GM23248 (cell line): ENCODE measurements around the gene AKIRIN2. TPM values are rescaled to one million over a fixed set of nuclear protein-coding genes. Genes with fewer than 3 reads are reported as not detected.

Source experiments
- DNase-seq: peaks from one replicate; pipeline ENCODE4 v3.0.0-alpha.2; 2015
- H2AFZ ChIP-seq: fragments of 200-600 bp; sonication (generic); 2 replicates; pipeline ENCODE4 v1.6.1; 2016; ENCODE audit warnings: antibody characterized with exemption
- H3F3A ChIP-seq: fragments of 200-600 bp; sonication (generic); 2 replicates; pipeline ENCODE4 v1.6.1; 2016; ENCODE audit warnings: mild to moderate bottlenecking, antibody characterized with exemption, mixed run types; ENCODE audit not compliant: insufficient read depth
- H3K27ac ChIP-seq: fragments of 200-600 bp; sonication (generic); 2 replicates; pipeline ENCODE4 v1.5.1; 2016; ENCODE audit warnings: mild to moderate bottlenecking
- H3K27me3 ChIP-seq: fragments of 200-600 bp; sonication (generic); replicated peaks from 2 replicates; pipeline ENCODE4 v1.6.1; 2016; ENCODE audit warnings: mild to moderate bottlenecking; ENCODE audit not compliant: insufficient read depth
- H3K36me3 ChIP-seq: fragments of 200-600 bp; sonication (generic); 2 replicates; pipeline ENCODE4 v1.6.1; 2016; ENCODE audit warnings: low read depth, mild to moderate bottlenecking
- H3K4me1 ChIP-seq: fragments of 200-600 bp; sonication (generic); 2 replicates; pipeline ENCODE4 v1.6.1; 2016; ENCODE audit warnings: mild to moderate bottlenecking; ENCODE audit not compliant: insufficient read depth
- H3K4me2 ChIP-seq: fragments of 200-600 bp; sonication (generic); one replicate; pipeline ENCODE4 v1.6.1; 2016; ENCODE audit warnings: mild to moderate bottlenecking; ENCODE audit not compliant: unreplicated experiment
- H3K4me3 ChIP-seq: fragments of 200-600 bp; sonication (generic); 2 replicates; pipeline ENCODE4 v1.5.1; 2016; ENCODE audit warnings: mild to moderate bottlenecking
- H3K79me2 ChIP-seq: fragments of 200-600 bp; sonication (generic); 2 replicates; pipeline ENCODE4 v1.6.1; 2016; ENCODE audit warnings: mild to moderate bottlenecking; ENCODE audit not compliant: insufficient read depth
- H3K9ac ChIP-seq: fragments of 200-600 bp; sonication (generic); 2 replicates; pipeline ENCODE4 v1.6.1; 2016; ENCODE audit warnings: mild to moderate bottlenecking
- H3K9me2 ChIP-seq: fragments of 200-600 bp; sonication (generic); 2 replicates; pipeline ENCODE4 v1.6.1; 2016; ENCODE audit warnings: mixed run types, mild to moderate bottlenecking, moderate library complexity; ENCODE audit not compliant: insufficient read depth
- H3K9me3 ChIP-seq: fragments of 200-600 bp; sonication (generic); one replicate; pipeline ENCODE4 v1.6.1; 2017; ENCODE audit warnings: low read depth
- H4K20me1 ChIP-seq: fragments of 200-600 bp; sonication (generic); 2 replicates; pipeline ENCODE4 v1.6.0; 2016; ENCODE audit not compliant: insufficient read depth
- EZH2 ChIP-seq: fragments of 200-600 bp; sonication (generic); IDR thresholded peaks from 2 replicates; pipeline ENCODE4 v1.6.1; 2018; ENCODE audit warnings: antibody characterized with exemption, mild to moderate bottlenecking; ENCODE audit not compliant: insufficient read depth, poor library complexity, severe bottlenecking
- EZH2phosphoT487 ChIP-seq: fragments of 200-600 bp; sonication (generic); IDR thresholded peaks from 2 replicates; pipeline ENCODE4 v1.6.1; 2018; ENCODE audit warnings: antibody characterized with exemption, moderate library complexity, mild to moderate bottlenecking, low read depth; ENCODE audit not compliant: insufficient read depth
- WGBS, 2 experiments: methylation state at CpG; one replicate each; pipeline ENCODE4 v1.1.6; 2015 to 2017; ENCODE audit warnings: low lambda C conversion rate in 2 of 2, low coverage in 1 of 2; ENCODE audit errors: missing lambda C conversion rate in 2 of 2; 5-methylcytosine and 5-hydroxymethylcytosine counted together
- in situ Hi-C: fragments of 300-500 bp; cut with MboI; formaldehyde crosslinking; loops from 2 replicates; pipeline ENCODE4 v1.15.0; 2020
- polyA plus RNA-seq: library from polyadenylated mRNA; unstranded; fragments of >200 nt; fragmentation: Nextera tagmentation; extraction: Ambion mirVana; gene quantifications from 2 replicates; pipeline ENCODE4 v1.2.1, GENCODE V29; 2016
- total RNA-seq: library from RNA; depleted of rRNA; stranded (reverse); fragments of >200 nt; shearing (Covaris generic); gene quantifications from 2 replicates; pipeline ENCODE4 v1.2.3, GENCODE V29; 2014

The AKIRIN2 gene
- total and polyA plus RNA-seq, 2 experiments from 2014 or later = 21.4 to 60.6 TPM

DNA sequence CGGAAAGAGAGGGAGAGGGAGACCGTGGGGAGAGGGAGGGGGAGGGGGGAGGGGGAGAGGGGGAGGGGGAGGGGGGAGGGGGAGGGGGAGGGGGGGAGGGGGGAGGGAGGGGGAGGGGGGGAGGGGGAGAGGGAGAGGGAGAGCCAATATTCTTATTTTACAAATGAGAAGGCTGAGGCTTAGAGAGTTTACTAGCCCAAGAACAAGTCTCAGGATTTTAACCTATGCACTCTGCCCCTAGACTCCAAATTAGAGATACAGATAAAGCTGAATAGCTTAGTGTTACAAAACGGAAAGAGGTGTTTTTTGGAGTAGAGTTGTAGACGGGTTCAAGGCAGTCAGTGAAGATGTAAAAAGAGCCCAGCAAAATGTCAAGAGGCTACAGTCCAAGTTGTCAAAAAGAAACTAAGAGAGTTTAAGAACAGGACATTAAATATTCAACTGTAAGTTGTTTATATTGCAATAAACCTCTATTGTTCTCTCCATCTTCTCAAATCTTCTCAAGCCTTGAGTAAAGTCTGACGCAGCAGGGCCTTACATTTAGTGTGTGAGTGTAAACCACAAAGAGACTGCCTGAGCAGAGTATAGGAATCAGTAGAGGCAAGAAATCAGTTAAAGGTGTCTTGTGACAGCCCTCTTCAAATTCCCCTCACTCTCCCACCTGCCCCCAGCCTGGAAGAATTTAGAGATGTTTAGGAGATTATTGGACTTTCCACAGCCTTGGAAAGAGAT lies 34.9 kb upstream of the AKIRIN2 start:
- Histone ChIP-seq H3F3A (peaks cover 12% of the 10 kb centered on the region), H2AFZ (no peak overlapping the region), H3K36me3 (no peaks in the 10 kb centered on the region), H3K27me3 (no peaks in the 10 kb centered on the region), H3K79me2 (no peaks in the 10 kb centered on the region), H3K9me3 (no peaks in the 10 kb centered on the region), H3K27ac (no peak overlapping the region), H3K9ac (no peak overlapping the region), H3K4me2 (no peak overlapping the region), H3K4me3 (no peak overlapping the region), H3K9me2 (no peaks in the 10 kb centered on the region; the same call in 1 of the 2 replicates), H4K20me1 (no peaks in the 10 kb centered on the region), H3K4me1 (peaks cover 8% of the 10 kb centered on the region)
- no peak for DNase-seq
- TF ChIP-seq EZH2 = no peak
- no peak for TF ChIP-seq EZH2phosphoT487
- 84 to 95% methylated on average over 3 to 5 of the region's 5 CpGs for WGBS, 2 experiments
- in situ Hi-C loops = no loop called here

DNA sequence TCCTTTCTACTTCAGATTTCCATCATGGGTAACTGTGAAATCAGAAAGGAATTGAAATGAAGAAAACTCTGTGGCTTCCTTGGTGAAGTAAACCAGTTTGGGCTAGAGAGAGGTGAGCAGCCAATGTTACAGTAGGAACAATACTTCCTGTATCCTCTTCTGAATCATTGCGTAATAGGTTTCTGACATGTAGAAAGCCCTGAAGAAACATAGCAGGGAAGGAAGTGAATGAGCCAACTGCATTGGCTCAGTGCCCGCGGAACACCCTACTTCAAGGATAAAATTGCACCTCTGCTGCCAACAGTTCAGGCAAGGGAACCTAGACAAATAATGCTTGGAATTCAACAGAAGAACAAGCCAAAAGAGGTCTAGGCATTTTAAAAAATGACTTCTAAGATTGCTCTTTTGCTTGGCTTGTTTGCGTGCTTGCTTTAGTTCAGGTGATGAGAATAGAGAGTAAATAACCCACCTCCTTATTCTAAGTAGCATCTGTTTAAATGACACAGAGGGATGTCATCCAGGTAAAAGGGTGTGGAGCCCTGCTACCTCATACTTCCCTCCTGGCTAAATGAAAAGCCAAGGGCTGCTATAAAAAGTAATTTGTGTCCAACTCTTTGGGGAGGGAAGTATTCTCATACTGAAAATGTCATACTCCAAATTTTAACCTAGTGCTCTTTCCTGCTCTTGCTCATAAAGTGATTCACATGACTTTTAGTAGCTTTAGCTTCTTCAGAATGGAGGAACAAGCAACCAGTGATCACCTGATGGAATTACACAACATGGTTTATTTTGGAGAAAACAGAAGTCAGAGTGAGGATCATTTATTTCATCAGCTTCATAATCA lies 30.0 kb upstream of the AKIRIN2 start:
- Histone ChIP-seq H2AFZ (0 out of 2 replicates have a peak overlapping the region, but pooled peaks have one; percentile 19), H3K4me1 (peaks cover 29% of the 10 kb centered on the region), H3K4me2 (peak overlapping the region; percentile 66), H3K4me3 (no peak overlapping the region), H3K9me3 (no peaks in the 10 kb centered on the region), H4K20me1 (no peaks in the 10 kb centered on the region), H3K79me2 (no peaks in the 10 kb centered on the region), H3K9ac (peak overlapping the region; percentile 45), H3K9me2 (no peaks in the 10 kb centered on the region), H3F3A (peaks cover 28% of the 10 kb centered on the region), H3K27ac (peak overlapping the region; percentile 79), H3K27me3 (no peaks in the 10 kb centered on the region), H3K36me3 (no peaks in the 10 kb centered on the region)
- in situ Hi-C loops = no loop called here
- DNase-seq = peak; percentile 96
- WGBS, 2 experiments = 22% methylated on average over 4 of the region's 4 CpGs
- TF ChIP-seq EZH2 (no peak), EZH2phosphoT487 (no peak)

DNA sequence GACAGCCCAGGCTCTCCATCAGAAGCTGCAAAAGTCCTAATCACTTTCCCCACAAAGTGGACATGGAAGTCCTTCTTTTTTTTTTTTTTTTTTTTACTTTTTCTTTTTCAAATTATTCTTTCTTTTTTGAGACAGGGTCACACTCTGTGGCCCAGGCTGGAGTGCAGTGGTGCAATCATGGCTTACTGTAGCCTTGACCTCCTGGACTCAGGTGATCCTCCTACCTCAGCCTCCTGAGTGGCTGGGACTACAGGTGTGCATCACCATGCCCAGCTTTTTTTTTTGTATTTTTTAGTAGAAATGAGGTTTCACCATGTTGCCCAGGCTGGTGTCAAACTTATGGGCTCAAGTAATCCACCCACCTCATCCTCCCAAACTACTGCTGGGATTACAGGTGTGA lies 29.0 kb upstream of the AKIRIN2 start:
- in situ Hi-C loops = no loop called here
- H3K4me1 ChIP-seq = peaks cover 29% of the 10 kb centered on the region
- no peaks in the 10 kb centered on the region for H3K79me2 ChIP-seq
- no peaks in the 10 kb centered on the region for H3K9me3 ChIP-seq
- TF ChIP-seq EZH2phosphoT487 (no peak), EZH2 (no peak)
- no peak overlapping the region for H2AFZ ChIP-seq
- no peak overlapping the region for H3K4me2 ChIP-seq
- H3K27me3 ChIP-seq = no peaks in the 10 kb centered on the region
- H3K4me3 ChIP-seq = no peak overlapping the region
- no peaks in the 10 kb centered on the region for H3K36me3 ChIP-seq
- H3K27ac ChIP-seq = no peak overlapping the region
- H3K9me2 ChIP-seq = no peaks in the 10 kb centered on the region
- no peak overlapping the region for H3K9ac ChIP-seq
- DNase-seq = no peak
- H4K20me1 ChIP-seq = no peaks in the 10 kb centered on the region
- H3F3A ChIP-seq = peaks cover 28% of the 10 kb centered on the region

DNA sequence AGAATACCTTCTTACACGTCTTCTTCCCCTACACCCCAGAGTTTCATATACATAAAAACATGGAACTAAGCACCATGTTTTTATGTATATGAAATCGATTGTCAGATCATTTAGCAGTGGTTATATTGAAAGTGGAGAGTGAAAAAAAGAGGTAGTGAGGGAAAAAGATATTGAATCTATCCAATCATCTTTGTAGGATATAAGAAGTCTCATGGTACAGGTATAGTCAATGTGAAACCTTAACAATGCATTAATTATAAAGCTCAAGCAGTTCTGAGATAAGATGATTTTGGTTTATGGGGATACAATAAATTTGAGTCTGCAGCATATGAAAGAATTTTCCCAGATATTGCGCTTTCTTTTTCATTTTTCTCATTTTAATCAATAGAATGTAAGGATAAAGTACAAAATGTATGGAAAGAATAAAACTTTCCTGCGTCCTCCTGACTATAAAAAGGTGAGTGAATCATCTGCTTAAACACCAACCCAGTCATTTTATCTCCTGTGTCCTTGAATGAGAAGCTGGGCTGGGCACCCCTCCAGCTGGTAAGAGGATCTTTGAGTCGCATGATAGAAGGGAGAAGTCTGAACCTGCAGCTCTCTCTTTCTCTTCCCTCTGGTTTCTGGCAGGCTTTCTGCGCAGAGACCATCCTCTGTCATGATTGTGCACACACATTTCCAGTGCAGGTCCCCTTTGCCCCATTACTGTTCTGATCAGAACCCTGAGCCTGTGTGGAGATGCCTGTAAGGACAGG lies 28.1 kb upstream of the AKIRIN2 start:
- Histone ChIP-seq H2AFZ (no peak overlapping the region), H3K27ac (no peak overlapping the region), H4K20me1 (no peaks in the 10 kb centered on the region), H3K27me3 (no peaks in the 10 kb centered on the region), H3K36me3 (no peaks in the 10 kb centered on the region), H3F3A (peaks cover 28% of the 10 kb centered on the region), H3K4me1 (peaks cover 29% of the 10 kb centered on the region), H3K9ac (no peak overlapping the region), H3K79me2 (no peaks in the 10 kb centered on the region), H3K9me2 (no peaks in the 10 kb centered on the region), H3K4me3 (no peak overlapping the region), H3K9me3 (no peaks in the 10 kb centered on the region), H3K4me2 (peak overlapping the region; percentile 9)
- DNase-seq = peak; percentile 68
- TF ChIP-seq EZH2 (no peak), EZH2phosphoT487 (no peak)
- in situ Hi-C loops = no loop called here
- 86 to 88% methylated on average over 6 of the region's 6 CpGs for WGBS, 2 experiments
